K562 (cell line): ENCODE data around the gene RBM17. TPM values are rescaled to one million over a fixed set of nuclear protein-coding genes. Genes with fewer than 3 reads are reported as not detected.

Experiments used
- ATAC-seq: fragments of 200-7000 bp; cut with Tn5 transposase; 3 replicates; pipeline ENCODE4 v1.9.1; 2020; ENCODE audit warnings: moderate library complexity
- BruUV-seq: library from RNA; stranded (reverse); fragments of 400-500 nt; replicated peaks from 2 replicates; lab custom pipeline; 2021; lab: Mats Ljungman, UMichigan
- CTCF ChIA-PET: fragments of 300-600 bp; formaldehyde crosslinking; extraction: SDS; loops from one replicate; lab custom pipeline; 2021; ENCODE audit warnings: low intra/inter-chr PET ratio; lab: Yijun Ruan, JAX
- POLR2A ChIA-PET: fragments of 300-600, 350-650 bp; sonication (Branson Sonifier 250); formaldehyde crosslinking; extraction: SDS; loops from one replicate; lab custom pipeline; 2021; ENCODE audit warnings: antibody characterized with exemption, inconsistent platforms; lab: Yijun Ruan, JAX
- DNase-seq, 4 experiments: peaks; one replicate each; pipeline versions ENCODE4 v3.0.0 to v3.0.0-alpha.2; 2011 to 2018; ENCODE audit warnings: low spot score in 3 of 4, mixed read lengths in 3 of 4; ENCODE audit errors: extremely low read depth in 1 of 4
- FAIRE-seq: peaks from 2 replicates; lab custom pipeline; 2011; peaks lifted over from hg19 to GRCh38; lab: Jason Lieb, UNC
- H2AFZ ChIP-seq: 2 replicates; pipeline ENCODE4 v1.6.0; 2011; ENCODE audit warnings: low read depth, low read length, control low read depth, inconsistent platforms
- H3K27ac ChIP-seq: fragments of 200-600 bp; 3 replicates; pipeline ENCODE4 v1.8.0; 2011; ENCODE audit warnings: low read depth, mild to moderate bottlenecking, control low read depth, inconsistent platforms, low read length, moderate library complexity, mixed read lengths; ENCODE audit errors: extremely low read depth
- H3K27me3 ChIP-seq, 2 experiments: fragments of 300-600 bp in 1 of 2; 2 replicates in 1 of 2; 3 replicates in 1 of 2; pipeline versions ENCODE4 v1.6.0 to v1.8.0; 2011; ENCODE audit warnings: inconsistent platforms in 2 of 2, low read length in 2 of 2, mild to moderate bottlenecking in 1 of 2, mixed read lengths in 1 of 2, moderate library complexity in 1 of 2; ENCODE audit not compliant: control insufficient read depth in 2 of 2, insufficient read depth in 2 of 2
- H3K36me3 ChIP-seq: fragments of 300-600 bp; 3 replicates; pipeline ENCODE4 v1.8.0; 2011; ENCODE audit warnings: mild to moderate bottlenecking, low read length, inconsistent platforms; ENCODE audit not compliant: control insufficient read depth, insufficient read depth
- H3K4me1 ChIP-seq, 2 experiments: fragments of 200-600 bp in 1 of 2; replicated peaks in 1 of 2; 2 replicates in 1 of 2; 3 replicates in 1 of 2; pipeline versions ENCODE4 v1.5.1 to v1.8.0; 2011; ENCODE audit warnings: inconsistent platforms in 2 of 2, low read length in 2 of 2, mild to moderate bottlenecking in 1 of 2, mixed read lengths in 1 of 2, moderate library complexity in 1 of 2; ENCODE audit not compliant: control insufficient read depth in 2 of 2, insufficient read depth in 2 of 2
- H3K4me2 ChIP-seq: 2 replicates; pipeline ENCODE4 v1.6.1; 2011; ENCODE audit warnings: low read length, control low read depth, inconsistent platforms, mixed read lengths; ENCODE audit not compliant: insufficient read depth
- H3K4me3 ChIP-seq: fragments of 200-600 bp; sonication (generic), shearing (Covaris generic); 2 replicates; pipeline ENCODE4 v1.5.1; 2016; ENCODE audit warnings: control low read depth, inconsistent platforms
- H3K79me2 ChIP-seq: fragments of 200-600 bp; 3 replicates; pipeline ENCODE4 v1.8.0; 2011; ENCODE audit warnings: low read length, inconsistent platforms; ENCODE audit not compliant: control insufficient read depth, insufficient read depth
- H3K9ac ChIP-seq, 2 experiments: 2 replicates each; pipeline versions ENCODE4 v1.6.0 to v1.6.1; 2011; ENCODE audit warnings: low read depth in 2 of 2, low read length in 2 of 2, control low read depth in 1 of 2, inconsistent platforms in 1 of 2, mild to moderate bottlenecking in 1 of 2, mixed read lengths in 1 of 2; ENCODE audit not compliant: insufficient read depth in 1 of 2
- H3K9me1 ChIP-seq: one replicate; pipeline ENCODE4 v1.6.0; 2011; ENCODE audit warnings: inconsistent platforms, mild to moderate bottlenecking, low read length, moderate library complexity; ENCODE audit not compliant: control insufficient read depth, insufficient read depth
- H3K9me3 ChIP-seq: replicated peaks from 2 replicates; pipeline ENCODE4 v1.5.1; 2011; ENCODE audit warnings: low read depth, low read length, inconsistent platforms; ENCODE audit not compliant: control insufficient read depth, insufficient read depth
- H4K20me1 ChIP-seq: replicated peaks from 2 replicates; pipeline ENCODE4 v1.6.1; 2011; ENCODE audit warnings: low read length, inconsistent platforms, mixed read lengths; ENCODE audit not compliant: control insufficient read depth, insufficient read depth
- ESRRA ChIP-seq: fragments of 450-650 bp; IDR thresholded peaks from 2 replicates; pipeline ENCODE4 v1.6.1; 2014; ENCODE audit warnings: low read depth, mild to moderate bottlenecking, moderate library complexity, borderline replicate concordance
- ESRRB ChIP-seq: fragments of 250-450 bp; sonication (Bioruptor Pico); IDR thresholded peaks from 2 replicates; pipeline ENCODE4 v1.5.0; 2020; ENCODE audit warnings: mild to moderate bottlenecking, moderate library complexity, borderline replicate concordance
- EZH2 ChIP-seq: IDR thresholded peaks from 2 replicates; pipeline ENCODE4 v1.6.1; 2012; ENCODE audit warnings: low read depth, mild to moderate bottlenecking, inconsistent platforms, low read length, borderline replicate concordance
- GABPB1 ChIP-seq: sonication (generic); formaldehyde crosslinking; IDR thresholded peaks from 2 replicates; pipeline ENCODE4 v1.8.0; 2022; ENCODE audit warnings: mild to moderate bottlenecking, missing genetic modification reagents
- GATAD2B ChIP-seq: fragments of 450-650 bp; IDR thresholded peaks from 2 replicates; pipeline ENCODE4 v1.6.1; 2017; ENCODE audit warnings: mild to moderate bottlenecking, borderline replicate concordance
- NFIC ChIP-seq: fragments of 450-650 bp; IDR thresholded peaks from 2 replicates; pipeline ENCODE4 v1.6.1; 2017; ENCODE audit warnings: mild to moderate bottlenecking, inconsistent platforms
- NR2C2 ChIP-seq, 2 experiments: fragments of 200-800 bp in 1 of 2; sonication (Bioruptor generic) in 1 of 2; sonication (generic) in 1 of 2; formaldehyde crosslinking in 1 of 2; IDR thresholded peaks; 2 replicates each; pipeline versions ENCODE4 v1.6.1 to v1.8.0; 2016 to 2022; ENCODE audit warnings: mild to moderate bottlenecking in 1 of 2, missing compliant biosample characterization in 1 of 2, missing genetic modification characterization in 1 of 2, missing genetic modification reagents in 1 of 2
- NUFIP1 ChIP-seq: fragments of 450-650 bp; IDR thresholded peaks from 2 replicates; pipeline ENCODE4 v1.6.1; 2018; ENCODE audit not compliant: partially characterized antibody
- RAD21 ChIP-seq, 2 experiments: fragments of 250-450 bp in 1 of 2; fragments of 450-650 bp in 1 of 2; sonication (Bioruptor Pico) in 1 of 2; formaldehyde crosslinking in 1 of 2; IDR thresholded peaks in 1 of 2; conservative IDR thresholded peaks in 1 of 2; 2 replicates each; pipeline versions ENCODE4 v1.4.0 to v1.8.0; 2020 to 2022; ENCODE audit warnings: mild to moderate bottlenecking in 2 of 2, moderate library complexity in 1 of 2
- TBL1XR1 ChIP-seq, 2 experiments: IDR thresholded peaks; 2 replicates each; pipeline ENCODE4 v1.6.1; 2012; ENCODE audit warnings: improper control_type of control experiment in 2 of 2, low read length in 2 of 2, mild to moderate bottlenecking in 1 of 2
- TCFL5 ChIP-seq: fragments of 250-450 bp; sonication (Bioruptor Pico); conservative IDR thresholded peaks from 2 replicates; pipeline ENCODE4 v1.6.1; 2021; ENCODE audit warnings: mild to moderate bottlenecking, moderate library complexity, matching md5 sums
- ZC3H11A ChIP-seq: IDR thresholded peaks from 2 replicates; pipeline ENCODE4 v1.6.1; 2012; ENCODE audit warnings: low read depth, low read length, improper control_type of control experiment
- WGBS: fragments of 100-300 bp; shearing (Covaris generic); methylation state at CpG from one replicate; pipeline ENCODE4 v1.1.6; 2016; ENCODE audit warnings: low coverage, mixed read lengths; ENCODE audit not compliant: insufficient coverage; ENCODE audit errors: missing lambda C conversion rate; 5-methylcytosine and 5-hydroxymethylcytosine counted together
- in situ Hi-C: fragments of 300-500 bp; cut with MboI; formaldehyde crosslinking; loops from 4 replicates; pipeline ENCODE4 v1.15.0; 2018; ENCODE audit warnings: inconsistent platforms, mixed read lengths
- intact Hi-C: fragments of 100-400 bp; cut with micrococcal nuclease; formaldehyde crosslinking; loops from 2 replicates; pipeline ENCODE4 v1.14.2; 2022
- polyA plus RNA-seq, 8 experiments: library from polyadenylated mRNA; depleted of rRNA in 4 of 8; stranded (reverse) in 5 of 8; unstranded in 3 of 8; fragments of >200 nt; fragmentation: Nextera tagmentation in 2 of 8; fragmentation: Illumina TruSeq in 1 of 8; extraction: Ambion mirVana in 2 of 8; extraction: Trizol in 1 of 8; gene quantifications; 2 replicates each; pipeline versions ENCODE4 v1.2.1 to v1.2.3, GENCODE V29; 2011 to 2014; ENCODE audit warnings: inconsistent platforms in 1 of 8, missing spikeins in 1 of 8
- total RNA-seq, 7 experiments: library from RNA; depleted of rRNA in 6 of 7; stranded (reverse); fragments of >200 nt in 6 of 7; fragmentation: Illumina TruSeq in 2 of 7; extraction: Trizol in 2 of 7; gene quantifications; 2 replicates each; pipeline versions ENCODE4 v1.2.1 to v1.2.3, GENCODE V29; 2011 to 2021; ENCODE audit warnings: low replicate concordance in 1 of 7
- TF ChIP-seq, protein P1 (sequence below), 2 experiments: fragments of 450-650 bp; IDR thresholded peaks; 2 replicates each; pipeline ENCODE4 v1.6.1; 2018; ENCODE audit warnings: mild to moderate bottlenecking in 2 of 2, low read depth in 1 of 2; ENCODE audit not compliant: partially characterized antibody in 2 of 2
- TF ChIP-seq, protein P2 (sequence below): fragments of 250-450 bp; sonication (Bioruptor Pico); IDR thresholded peaks from 2 replicates; pipeline ENCODE4 v1.4.0; 2020; ENCODE audit warnings: mild to moderate bottlenecking, moderate library complexity

Gene RBM17
- total and polyA plus RNA-seq, 9 of the 15 experiments (the other 6 are each of a cell fraction or from before 2014, with no cell fraction given) = 23.6 to 217 (median 124) TPM

DNA sequence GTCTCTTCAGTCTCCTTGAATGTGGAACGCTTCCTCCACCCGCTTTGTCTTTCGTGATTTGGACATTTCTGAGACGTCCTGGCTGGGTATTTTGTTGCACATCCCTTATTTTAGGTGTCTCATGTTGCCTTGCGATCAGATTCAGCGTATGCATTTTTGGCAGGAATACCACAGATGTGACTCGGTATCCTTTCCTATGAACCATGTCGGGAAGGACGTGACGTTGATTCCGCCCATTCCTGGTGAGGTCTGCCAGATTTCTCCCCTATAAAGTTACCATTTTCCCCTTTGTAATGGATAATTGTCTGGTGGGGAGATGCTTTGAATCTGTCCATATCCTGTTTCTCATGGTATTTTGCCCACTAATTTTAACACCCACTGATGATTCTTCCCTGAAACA lies 49.6 kb downstream of the RBM17 start (continued):
- no peak for TF ChIP-seq NR2C2 (CRISPR knock-in tag; IDR thresholded peaks at IDR 0.05)
- no peak for TF ChIP-seq NR2C2 (tag; IDR thresholded peaks at IDR 0.05)
- TF ChIP-seq ESRRB (CRISPR knock-in tag) = no peak
- TF ChIP-seq NUFIP1 = no peak
- TF ChIP-seq ZC3H11A = no peak
- TF ChIP-seq, all 486 proteins: peak for 0

DNA sequence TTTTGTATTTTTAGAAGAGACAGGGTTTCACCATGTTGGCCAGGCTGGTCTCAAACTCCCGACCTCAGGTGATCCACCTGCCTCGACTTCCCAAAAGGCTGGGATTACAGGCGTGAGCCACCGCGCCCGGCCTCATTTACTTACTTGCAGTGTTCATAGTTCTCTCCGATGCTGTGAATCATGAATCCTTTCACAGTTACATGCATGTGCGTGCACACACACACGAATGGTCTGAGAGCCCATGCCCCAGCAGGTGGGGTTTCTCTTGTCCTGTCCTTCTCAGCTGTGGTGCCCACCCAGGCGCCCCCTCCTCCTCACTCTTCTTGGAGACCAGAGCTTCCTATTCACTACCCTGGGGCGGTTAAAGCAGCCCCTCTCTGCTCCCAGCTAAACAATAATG lies 50.6 kb downstream of the RBM17 start:
- BruUV-seq = no TSS peak
- Histone ChIP-seq H3K4me2 (no peak overlapping the region), H3K4me3 (no peak overlapping the region), H2AFZ (no peak overlapping the region), H4K20me1 (no peaks in the 10 kb centered on the region), H3K4me1 (peaks cover 15 to 27% of the 10 kb centered on the region in 2 experiments; a peak in 3 of 5 replicates), H3K9me1 (no peaks in the 10 kb centered on the region), H3K27ac (no peak overlapping the region), H3K79me2 (no peaks in the 10 kb centered on the region), H3K27me3 (peaks cover 40 to 70% of the 10 kb centered on the region in 2 experiments), H3K36me3 (no peaks in the 10 kb centered on the region), H3K9me3 (no peaks in the 10 kb centered on the region), H3K9ac (no peak overlapping the region)
- intact Hi-C loops = no loop called here
- WGBS = 33% methylated on average over 11 of the region's 11 CpGs
- DNase-seq = no peak
- ATAC-seq = no peak
- in situ Hi-C loops = no loop called here
- ChIA-PET POLR2A (interaction anchor here (0.7 to 1.7 kb wide), 3 partner anchors 9 to 455 kb away, joined by 3 to 5 read pairs (median 3); partner anchors contain the start of gene TASOR2), CTCF (no interaction called here)
- FAIRE-seq = no peak
- TF ChIP-seq TCFL5 (CRISPR knock-in tag) (no peak), GATAD2B (no peak), EZH2 (no peak), TBL1XR1 (IDR thresholded peaks at IDR 0.05; ENCODE audit: low read length in 2 of 2) (no peak), ESRRA (no peak), GABPB1 (CRISPR knock-in tag) (no peak), RAD21 (CRISPR knock-in tag; conservative IDR thresholded peaks at IDR 0.05 in 1 of 2, IDR thresholded peaks at IDR 0.05 in 1 of 2) (no peak), NFIC (no peak)
- TF ChIP-seq, protein P1, sequence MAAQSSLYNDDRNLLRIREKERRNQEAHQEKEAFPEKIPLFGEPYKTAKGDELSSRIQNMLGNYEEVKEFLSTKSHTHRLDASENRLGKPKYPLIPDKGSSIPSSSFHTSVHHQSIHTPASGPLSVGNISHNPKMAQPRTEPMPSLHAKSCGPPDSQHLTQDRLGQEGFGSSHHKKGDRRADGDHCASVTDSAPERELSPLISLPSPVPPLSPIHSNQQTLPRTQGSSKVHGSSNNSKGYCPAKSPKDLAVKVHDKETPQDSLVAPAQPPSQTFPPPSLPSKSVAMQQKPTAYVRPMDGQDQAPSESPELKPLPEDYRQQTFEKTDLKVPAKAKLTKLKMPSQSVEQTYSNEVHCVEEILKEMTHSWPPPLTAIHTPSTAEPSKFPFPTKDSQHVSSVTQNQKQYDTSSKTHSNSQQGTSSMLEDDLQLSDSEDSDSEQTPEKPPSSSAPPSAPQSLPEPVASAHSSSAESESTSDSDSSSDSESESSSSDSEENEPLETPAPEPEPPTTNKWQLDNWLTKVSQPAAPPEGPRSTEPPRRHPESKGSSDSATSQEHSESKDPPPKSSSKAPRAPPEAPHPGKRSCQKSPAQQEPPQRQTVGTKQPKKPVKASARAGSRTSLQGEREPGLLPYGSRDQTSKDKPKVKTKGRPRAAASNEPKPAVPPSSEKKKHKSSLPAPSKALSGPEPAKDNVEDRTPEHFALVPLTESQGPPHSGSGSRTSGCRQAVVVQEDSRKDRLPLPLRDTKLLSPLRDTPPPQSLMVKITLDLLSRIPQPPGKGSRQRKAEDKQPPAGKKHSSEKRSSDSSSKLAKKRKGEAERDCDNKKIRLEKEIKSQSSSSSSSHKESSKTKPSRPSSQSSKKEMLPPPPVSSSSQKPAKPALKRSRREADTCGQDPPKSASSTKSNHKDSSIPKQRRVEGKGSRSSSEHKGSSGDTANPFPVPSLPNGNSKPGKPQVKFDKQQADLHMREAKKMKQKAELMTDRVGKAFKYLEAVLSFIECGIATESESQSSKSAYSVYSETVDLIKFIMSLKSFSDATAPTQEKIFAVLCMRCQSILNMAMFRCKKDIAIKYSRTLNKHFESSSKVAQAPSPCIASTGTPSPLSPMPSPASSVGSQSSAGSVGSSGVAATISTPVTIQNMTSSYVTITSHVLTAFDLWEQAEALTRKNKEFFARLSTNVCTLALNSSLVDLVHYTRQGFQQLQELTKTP (IDR thresholded peaks at IDR 0.05; ENCODE audit: low read depth in 1 of 2, partially characterized antibody in 2 of 2) = no peak
- TF ChIP-seq, protein P2, sequence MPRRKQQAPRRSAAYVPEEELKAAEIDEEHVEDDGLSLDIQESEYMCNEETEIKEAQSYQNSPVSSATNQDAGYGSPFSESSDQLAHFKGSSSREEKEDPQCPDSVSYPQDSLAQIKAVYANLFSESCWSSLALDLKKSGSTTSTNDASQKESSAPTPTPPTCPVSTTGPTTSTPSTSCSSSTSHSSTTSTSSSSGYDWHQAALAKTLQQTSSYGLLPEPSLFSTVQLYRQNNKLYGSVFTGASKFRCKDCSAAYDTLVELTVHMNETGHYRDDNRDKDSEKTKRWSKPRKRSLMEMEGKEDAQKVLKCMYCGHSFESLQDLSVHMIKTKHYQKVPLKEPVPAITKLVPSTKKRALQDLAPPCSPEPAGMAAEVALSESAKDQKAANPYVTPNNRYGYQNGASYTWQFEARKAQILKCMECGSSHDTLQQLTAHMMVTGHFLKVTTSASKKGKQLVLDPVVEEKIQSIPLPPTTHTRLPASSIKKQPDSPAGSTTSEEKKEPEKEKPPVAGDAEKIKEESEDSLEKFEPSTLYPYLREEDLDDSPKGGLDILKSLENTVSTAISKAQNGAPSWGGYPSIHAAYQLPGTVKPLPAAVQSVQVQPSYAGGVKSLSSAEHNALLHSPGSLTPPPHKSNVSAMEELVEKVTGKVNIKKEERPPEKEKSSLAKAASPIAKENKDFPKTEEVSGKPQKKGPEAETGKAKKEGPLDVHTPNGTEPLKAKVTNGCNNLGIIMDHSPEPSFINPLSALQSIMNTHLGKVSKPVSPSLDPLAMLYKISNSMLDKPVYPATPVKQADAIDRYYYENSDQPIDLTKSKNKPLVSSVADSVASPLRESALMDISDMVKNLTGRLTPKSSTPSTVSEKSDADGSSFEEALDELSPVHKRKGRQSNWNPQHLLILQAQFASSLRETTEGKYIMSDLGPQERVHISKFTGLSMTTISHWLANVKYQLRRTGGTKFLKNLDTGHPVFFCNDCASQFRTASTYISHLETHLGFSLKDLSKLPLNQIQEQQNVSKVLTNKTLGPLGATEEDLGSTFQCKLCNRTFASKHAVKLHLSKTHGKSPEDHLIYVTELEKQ = no peak
